Measurements from ENCODE around the gene CKMT2. TPM values are rescaled to one million over a fixed set of nuclear protein-coding genes. Genes with fewer than 3 reads are reported as not detected.

The CKMT2 gene
- total RNA-seq, 1 donor from 2014 or later, result 0.96 TPM

GRCh38 chr5:81219389-81219788, 13.7 kb upstream of the CKMT2 start:
- ATAC-seq, result no peak

DNA sequence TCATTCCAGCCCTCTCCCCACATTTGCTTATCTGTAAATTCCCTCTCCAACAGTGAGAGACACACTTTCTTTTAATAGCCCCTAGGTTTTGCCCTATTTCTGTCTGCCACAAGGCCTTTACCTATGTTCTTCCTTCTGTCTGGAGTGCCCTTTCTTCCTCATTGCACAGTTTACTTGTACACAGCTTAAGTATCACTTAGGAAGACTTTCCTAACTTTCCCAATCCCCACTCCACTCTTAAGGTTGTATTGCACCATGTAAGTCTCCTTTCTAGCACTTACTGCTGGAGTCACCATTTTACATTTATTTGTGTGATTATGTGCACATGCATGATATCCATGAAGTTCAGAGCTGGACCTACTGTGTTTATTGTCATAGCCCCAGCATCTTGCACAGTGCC, 10.8 kb upstream of the CKMT2 start:
- ATAC-seq, result no peak

GRCh38 chr5:81225463-81225862, 7.7 kb upstream of the CKMT2 start:
- ATAC-seq, result no peak

DNA sequence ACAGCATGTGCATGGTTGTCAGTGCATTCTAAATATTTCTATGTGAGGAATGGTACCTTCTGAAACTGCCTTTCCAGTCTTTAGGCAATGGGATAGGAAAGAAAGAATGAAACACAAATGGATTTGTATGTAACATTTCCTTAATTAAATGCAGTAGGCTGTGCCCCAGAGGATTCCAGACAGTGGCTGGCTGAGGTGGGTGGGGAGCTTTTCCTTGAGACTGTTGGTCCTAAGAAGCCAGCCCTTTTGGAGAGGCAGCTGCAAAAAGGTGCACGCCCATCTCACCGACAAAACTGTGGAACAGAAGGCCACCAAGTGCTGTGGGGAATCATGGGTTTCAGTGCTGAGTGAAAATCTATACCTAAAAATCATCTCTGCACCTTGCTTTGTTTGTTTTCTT, 6.8 kb upstream of the CKMT2 start:
- ATAC-seq, result no peak

GRCh38 chr5:81226949-81227348, 6.2 kb upstream of the CKMT2 start:
- ATAC-seq, result no peak

GRCh38 chr5:81228084-81228483, 5.0 kb upstream of the CKMT2 start:
- ATAC-seq, result no peak

DNA sequence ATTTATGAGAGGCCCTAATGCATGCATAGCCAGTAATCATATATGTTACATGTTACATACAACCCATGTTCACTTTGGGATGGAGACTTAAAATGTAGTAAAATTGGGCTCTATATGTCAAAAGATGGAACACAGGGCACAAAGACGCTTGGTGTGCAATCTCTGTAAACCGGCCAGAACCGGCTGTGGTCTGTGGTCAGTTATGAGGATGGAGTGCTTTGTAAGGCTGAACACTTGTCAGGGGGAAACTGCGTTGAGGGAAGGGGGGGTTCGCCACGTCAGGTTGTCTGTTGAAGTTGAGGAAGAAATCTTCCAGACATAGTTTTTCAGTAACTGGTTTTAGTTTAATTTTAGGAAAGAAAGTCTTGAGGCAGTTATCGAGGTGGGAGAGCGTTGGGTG, 2.7 kb upstream of the CKMT2 start:
- no peak for ATAC-seq

- no peak for ATAC-seq
Observed at GRCh38 chr5:81232464-81233079, 550 bp upstream of the CKMT2 start.

DNA sequence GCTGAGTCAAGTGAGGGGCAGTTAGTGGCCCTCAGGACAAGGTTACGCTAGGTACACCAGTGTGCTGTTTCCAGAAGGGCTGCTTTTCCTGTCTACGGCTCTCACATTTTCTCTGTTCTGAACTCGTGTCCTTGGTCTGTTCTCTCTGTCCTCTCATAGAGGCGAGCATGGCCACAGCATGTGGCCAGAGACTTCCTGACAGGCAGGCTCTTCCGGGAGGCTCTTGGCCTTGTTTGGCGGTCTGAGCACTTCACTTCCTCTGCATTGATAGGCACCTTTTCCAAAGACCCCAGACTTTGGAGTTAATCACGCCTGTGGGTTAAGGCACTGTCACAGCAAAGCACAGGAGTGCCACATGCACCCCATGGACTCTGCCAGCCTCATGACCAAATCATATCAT, 1.2 kb downstream of the CKMT2 start:
- ATAC-seq, result no peak

- ATAC-seq, result no peak
Observed at GRCh38 chr5:81234801-81235200, 1.7 kb downstream of the CKMT2 start.

- no peak for ATAC-seq
Observed at GRCh38 chr5:81235287-81236072, 2.4 kb downstream of the CKMT2 start.

- ATAC-seq, result no peak
Observed at GRCh38 chr5:81238460-81238859, 5.3 kb downstream of the CKMT2 start.

GRCh38 chr5:81239613-81240012, 6.5 kb downstream of the CKMT2 start:
- ATAC-seq, result no peak

GRCh38 chr5:81241001-81241400, 7.9 kb downstream of the CKMT2 start:
- no peak for ATAC-seq

DNA sequence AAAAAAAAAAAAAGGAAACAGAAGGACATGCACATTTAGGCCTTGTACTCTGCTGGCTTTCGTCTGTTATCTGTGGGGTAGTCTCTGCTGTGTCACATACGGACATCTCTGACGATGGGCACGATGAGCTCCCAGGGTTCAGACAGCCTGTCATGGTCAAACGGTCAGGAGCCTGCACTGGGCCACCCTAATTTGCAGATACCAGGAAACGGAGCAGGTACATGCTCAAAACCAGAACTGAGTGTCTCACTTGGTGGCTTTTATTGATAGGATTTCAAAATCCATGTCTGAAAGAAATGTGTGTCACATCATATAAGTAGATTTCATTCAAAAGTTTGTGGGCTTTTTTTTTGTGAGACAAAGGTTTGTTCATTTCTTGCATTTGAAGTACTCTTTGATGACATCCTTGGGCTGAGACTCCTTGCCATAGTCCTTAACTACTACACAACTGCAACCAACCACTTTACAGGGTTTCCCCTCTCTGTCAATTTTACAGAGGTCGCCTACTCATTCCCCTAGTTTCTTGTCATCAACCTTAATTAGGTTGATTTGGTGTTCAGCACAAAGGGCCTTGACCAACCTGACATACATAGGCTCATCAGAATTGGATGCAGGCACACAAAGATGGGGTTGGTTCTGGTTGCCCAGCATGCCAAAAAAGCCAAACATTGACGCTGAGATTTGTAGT, 9.0 kb downstream of the CKMT2 start:
- ATAC-seq, result no peak

GRCh38 chr5:81242906-81243436, 9.8 kb downstream of the CKMT2 start:
- ATAC-seq, result no peak

DNA sequence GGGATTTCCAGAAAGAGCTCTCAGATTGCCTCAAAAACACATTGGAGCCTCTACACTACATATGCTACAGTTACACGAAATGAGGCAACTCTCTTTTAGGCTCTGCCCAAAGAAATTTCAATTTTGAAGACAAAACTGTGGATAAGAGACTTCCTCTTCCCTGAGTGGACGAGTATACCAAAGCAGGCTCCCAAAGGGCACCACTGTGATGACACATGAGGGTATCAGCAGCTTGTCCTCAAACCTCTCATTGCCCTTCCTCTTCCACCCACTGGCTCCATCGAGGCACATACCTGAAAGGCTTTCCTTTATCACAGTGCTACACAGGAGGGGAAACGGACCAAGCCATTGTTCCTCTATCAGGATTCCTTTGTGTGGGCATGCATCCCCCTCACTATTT, 11.3 kb downstream of the CKMT2 start:
- no peak for ATAC-seq

DNA sequence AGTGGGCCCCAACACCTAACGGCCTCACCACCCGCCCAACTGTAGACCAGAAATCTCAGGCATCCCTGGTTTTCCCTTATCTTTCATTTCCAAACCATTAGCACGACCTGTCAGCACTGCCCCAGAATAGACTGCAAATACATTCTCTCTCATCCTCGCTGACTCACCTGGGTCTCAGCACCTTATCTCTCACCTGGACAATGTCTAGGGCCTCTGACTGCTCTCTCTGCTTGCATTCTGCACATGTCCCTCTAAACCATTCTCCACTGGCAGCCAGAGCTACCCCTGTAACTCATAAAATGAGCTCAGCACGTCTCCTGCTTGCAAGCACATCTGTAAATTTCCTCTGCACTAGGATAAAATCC, 12.7 kb downstream of the CKMT2 start:
- no peak for ATAC-seq

DNA sequence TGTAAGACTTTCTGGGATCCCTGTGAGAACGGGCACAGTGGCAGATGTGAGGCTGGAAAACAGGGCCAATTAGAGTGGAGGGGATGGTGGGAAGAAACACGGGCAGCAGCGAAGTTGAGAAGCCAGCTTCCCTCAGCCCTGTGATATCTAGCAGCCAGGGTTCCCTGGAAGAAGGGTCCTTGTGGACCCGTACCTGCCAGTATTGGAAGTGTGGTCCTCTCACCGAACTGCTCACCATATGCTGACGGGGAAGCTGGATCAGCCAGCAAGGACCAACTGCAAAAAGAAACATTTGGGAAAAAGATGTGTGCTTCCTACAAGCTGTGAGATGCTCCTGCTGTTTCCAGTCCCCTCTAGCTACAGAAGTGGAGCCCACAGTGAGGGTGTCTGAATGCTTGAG, 13.6 kb downstream of the CKMT2 start:
- no peak for ATAC-seq

- no peak for ATAC-seq
Observed at GRCh38 chr5:81247441-81247972, 14.4 kb downstream of the CKMT2 start.

DNA sequence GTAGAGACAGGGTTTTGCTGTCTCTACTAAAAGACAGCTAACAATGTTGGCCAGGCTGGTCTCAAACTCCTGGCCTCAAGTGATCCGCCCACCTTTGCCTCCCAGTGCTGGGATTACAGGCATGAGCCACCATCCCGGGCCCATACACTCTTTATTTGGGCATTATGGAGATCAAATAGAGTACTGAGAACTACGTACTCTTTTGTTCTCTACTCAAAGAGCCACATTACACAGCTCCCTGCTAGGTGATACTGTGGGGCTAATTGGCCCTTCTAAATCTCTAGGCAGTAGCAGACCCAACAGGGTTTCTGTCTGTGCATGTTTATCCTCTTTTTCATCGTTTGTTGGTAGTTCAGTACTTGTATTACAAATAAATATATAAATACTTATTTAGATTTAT, 16.1 kb downstream of the CKMT2 start:
- no peak for ATAC-seq

GRCh38 chr5:81250004-81250403, 16.9 kb downstream of the CKMT2 start:
- no peak for ATAC-seq

DNA sequence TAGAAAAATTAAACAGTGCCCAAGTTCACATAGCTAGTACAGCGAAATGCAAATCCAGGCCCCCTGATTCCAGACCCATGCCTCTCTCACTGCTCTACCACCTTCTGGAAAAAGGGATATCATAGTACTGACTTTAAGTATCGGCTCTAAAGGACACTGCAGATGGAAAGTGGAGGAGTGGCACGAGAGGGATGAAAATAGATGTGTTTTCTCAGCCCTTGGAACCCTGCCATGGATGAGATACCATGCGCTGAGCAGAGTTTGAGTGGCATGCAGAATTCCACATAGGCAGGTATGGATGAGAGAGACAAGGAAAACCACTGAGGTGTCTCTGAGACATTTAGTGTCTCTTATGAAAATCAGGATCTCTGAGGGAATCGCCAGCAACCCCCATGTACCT, 18.8 kb downstream of the CKMT2 start:
- ATAC-seq, result no peak

DNA sequence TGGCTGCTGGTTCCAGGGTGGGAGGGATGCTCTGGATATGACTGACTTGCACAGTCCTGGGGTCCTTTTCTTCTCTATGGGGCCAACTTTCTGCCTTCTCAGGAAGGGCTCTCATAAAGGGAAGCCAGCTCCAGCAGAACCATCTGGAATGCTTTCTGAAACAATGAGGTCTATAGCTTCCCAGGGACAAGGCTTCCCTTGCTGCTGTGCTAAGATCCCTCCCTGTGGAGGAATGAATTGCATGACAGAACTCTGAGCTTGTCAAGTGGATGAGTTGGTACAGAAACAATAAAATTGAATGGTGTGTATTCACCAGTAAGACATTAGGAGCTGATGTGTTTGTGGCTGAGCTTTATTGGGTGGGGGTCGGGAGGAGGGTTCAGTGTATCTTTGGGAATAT, 19.8 kb downstream of the CKMT2 start:
- ATAC-seq, result no peak
